ENCODE data around the gene AASS.

AASS gene

GRCh38 chr7:122055073-122055472, 89.0 kb downstream of the AASS start:
- H3K4me3 ChIP-seq (ENCODE audit: low read length) = no peak overlapping the region
- TF ChIP-seq CTCF (IDR thresholded peaks at IDR 0.05; ENCODE audit: insufficient read depth, low read depth, low read length, missing control alignments) = no peak
- peak; percentile 27 for DNase-seq (ENCODE audit: low read depth)

- no peak for TF ChIP-seq CTCF (IDR thresholded peaks at IDR 0.05; ENCODE audit: insufficient read depth, low read depth, low read length, missing control alignments)
- no peak for DNase-seq (ENCODE audit: low read depth)
- H3K4me3 ChIP-seq (ENCODE audit: low read length) = no peak overlapping the region
Measured at GRCh38 chr7:122054393-122054792, 89.7 kb downstream of the AASS start.

- DNase-seq (ENCODE audit: low read depth) = peak; percentile 81
- no peak overlapping the region for H3K4me3 ChIP-seq (ENCODE audit: low read length)
- no peak for TF ChIP-seq CTCF (IDR thresholded peaks at IDR 0.05; ENCODE audit: insufficient read depth, low read depth, low read length, missing control alignments)
Measured at GRCh38 chr7:122046402-122046801, 97.6 kb downstream of the AASS start.

DNA sequence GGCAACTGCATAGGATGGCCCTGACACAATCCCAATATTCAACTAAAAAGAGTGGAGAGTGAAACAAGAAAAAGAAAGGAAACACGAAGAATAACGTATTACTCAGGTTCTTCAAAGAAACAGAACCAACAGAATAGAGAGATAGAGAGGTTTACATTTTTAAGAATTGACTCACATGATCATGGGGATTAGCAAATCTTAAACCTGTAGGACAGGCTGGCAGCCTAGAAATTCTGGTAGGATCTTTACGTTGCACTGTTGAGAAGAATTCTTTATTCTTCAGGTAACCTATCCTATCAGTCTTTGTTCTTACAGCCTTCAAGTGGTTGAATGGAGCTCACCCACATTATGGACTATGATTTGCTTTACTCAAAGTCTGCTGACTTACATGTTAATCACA, 103.9 kb downstream of the AASS start:
- peak; percentile 82 for DNase-seq (ENCODE audit: low read depth)
- no peak for TF ChIP-seq CTCF (IDR thresholded peaks at IDR 0.05; ENCODE audit: insufficient read depth, low read depth, low read length, missing control alignments)
- no peak overlapping the region for H3K4me3 ChIP-seq (ENCODE audit: low read length)

GRCh38 chr7:122038904-122039303, 105.1 kb downstream of the AASS start:
- no peak overlapping the region for H3K4me3 ChIP-seq (ENCODE audit: low read length)
- no peak for TF ChIP-seq CTCF (IDR thresholded peaks at IDR 0.05; ENCODE audit: insufficient read depth, low read depth, low read length, missing control alignments)
- DNase-seq (ENCODE audit: low read depth) = no peak

GRCh38 chr7:122038134-122038533, 105.9 kb downstream of the AASS start:
- no peak for DNase-seq (ENCODE audit: low read depth)
- H3K4me3 ChIP-seq (ENCODE audit: low read length) = no peak overlapping the region
- no peak for TF ChIP-seq CTCF (IDR thresholded peaks at IDR 0.05; ENCODE audit: insufficient read depth, low read depth, low read length, missing control alignments)

GRCh38 chr7:122035876-122036275, 108.2 kb downstream of the AASS start:
- no peak overlapping the region for H3K4me3 ChIP-seq (ENCODE audit: low read length)
- no peak for DNase-seq (ENCODE audit: low read depth)
- TF ChIP-seq CTCF (IDR thresholded peaks at IDR 0.05; ENCODE audit: insufficient read depth, low read depth, low read length, missing control alignments) = no peak

Measured in epithelial cell of esophagus (primary cell).